Mesenchymal stem cell (in vitro differentiated cells and primary cell): ENCODE data around the gene CABLES2.

ENCODE experiments used
- DNase-seq: peaks from one replicate; pipeline ENCODE4 v3.0.0-alpha.2; 2013
- H2AFZ ChIP-seq: one replicate; pipeline ENCODE4 v1.6.1; 2013; ENCODE audit warnings: low read depth, mild to moderate bottlenecking, control low read depth, inconsistent platforms, low read length, moderate library complexity
- H2AK5ac ChIP-seq: 2 replicates; pipeline ENCODE4 v1.6.1; 2013; ENCODE audit warnings: low read length, moderate library complexity, mild to moderate bottlenecking, inconsistent platforms; ENCODE audit not compliant: severe bottlenecking
- H2BK120ac ChIP-seq: one replicate; pipeline ENCODE4 v1.6.1; 2013; ENCODE audit warnings: low read depth, mild to moderate bottlenecking, inconsistent platforms, low read length, moderate library complexity
- H2BK12ac ChIP-seq, 2 experiments: one replicate each; pipeline ENCODE4 v1.6.1; 2013; ENCODE audit warnings: inconsistent platforms in 2 of 2, low read length in 2 of 2, mild to moderate bottlenecking in 2 of 2, moderate library complexity in 2 of 2, control low read depth in 1 of 2
- H2BK15ac ChIP-seq: one replicate; pipeline ENCODE4 v1.6.1; 2013; ENCODE audit warnings: mild to moderate bottlenecking, low read depth, inconsistent platforms; ENCODE audit not compliant: poor library complexity, severe bottlenecking
- H2BK5ac ChIP-seq: 2 replicates; pipeline ENCODE4 v1.6.1; 2013; ENCODE audit warnings: low read depth, mild to moderate bottlenecking, low read length, control low read depth, inconsistent platforms; ENCODE audit not compliant: poor library complexity, severe bottlenecking
- H3K14ac ChIP-seq, 2 experiments: one replicate each; pipeline ENCODE4 v1.6.1; 2013; ENCODE audit warnings: inconsistent platforms in 2 of 2, low read length in 2 of 2, control low read depth in 1 of 2, mild to moderate bottlenecking in 1 of 2, moderate library complexity in 1 of 2
- H3K18ac ChIP-seq, 2 experiments: one replicate each; pipeline ENCODE4 v1.6.1; 2013; ENCODE audit warnings: inconsistent platforms in 2 of 2, low read length in 2 of 2, control low read depth in 1 of 2, low read depth in 1 of 2, mild to moderate bottlenecking in 1 of 2
- H3K23ac ChIP-seq, 2 experiments: one replicate each; pipeline ENCODE4 v1.6.1; 2013; ENCODE audit warnings: inconsistent platforms in 2 of 2, low read length in 2 of 2, mild to moderate bottlenecking in 2 of 2, moderate library complexity in 2 of 2, control low read depth in 1 of 2
- H3K27ac ChIP-seq: 2 replicates; pipeline ENCODE4 v1.5.1; 2013; ENCODE audit warnings: mild to moderate bottlenecking, moderate library complexity, low read length, control low read depth, inconsistent platforms; ENCODE audit not compliant: poor library complexity, severe bottlenecking
- H3K27me3 ChIP-seq, 2 experiments: 2 replicates each; pipeline versions ENCODE4 v1.6.1 to v1.7.0; 2013; ENCODE audit warnings: low read length in 2 of 2, mild to moderate bottlenecking in 2 of 2, moderate library complexity in 2 of 2, control low read depth in 1 of 2, inconsistent platforms in 1 of 2; ENCODE audit not compliant: control insufficient read depth in 1 of 2, insufficient read depth in 1 of 2
- H3K36me3 ChIP-seq, 2 experiments: 2 replicates each; pipeline versions ENCODE4 v1.6.1 to v1.7.0; 2013; ENCODE audit warnings: low read length in 2 of 2, control low read depth in 1 of 2, inconsistent platforms in 1 of 2, low read depth in 1 of 2, mild to moderate bottlenecking in 1 of 2; ENCODE audit not compliant: insufficient read depth in 2 of 2, control insufficient read depth in 1 of 2
- H3K4ac ChIP-seq, 2 experiments: one replicate each; pipeline ENCODE4 v1.6.1; 2013; ENCODE audit warnings: inconsistent platforms in 2 of 2, low read length in 2 of 2, mild to moderate bottlenecking in 2 of 2, moderate library complexity in 2 of 2, control low read depth in 1 of 2, low read depth in 1 of 2
- H3K4me1 ChIP-seq: 2 replicates; pipeline ENCODE4 v1.6.1; 2013; ENCODE audit warnings: low read depth, low read length, control low read depth; ENCODE audit not compliant: control insufficient read depth, insufficient read depth
- H3K4me2 ChIP-seq: 2 replicates; pipeline ENCODE4 v1.6.1; 2013; ENCODE audit warnings: low read length, mild to moderate bottlenecking, inconsistent platforms; ENCODE audit not compliant: poor library complexity, severe bottlenecking
- H3K4me3 ChIP-seq, 2 experiments: 2 replicates each; pipeline versions ENCODE4 v1.5.1 to v1.7.0; 2013; ENCODE audit warnings: low read length in 2 of 2, mild to moderate bottlenecking in 2 of 2, control low read depth in 1 of 2, low read depth in 1 of 2; ENCODE audit not compliant: insufficient read depth in 1 of 2
- H3K79me1 ChIP-seq: replicated peaks from 2 replicates; pipeline ENCODE4 v1.6.1; 2013; ENCODE audit warnings: mild to moderate bottlenecking, control low read depth, low read length, inconsistent platforms; ENCODE audit not compliant: poor library complexity, severe bottlenecking
- H3K9ac ChIP-seq: 2 replicates; pipeline ENCODE4 v1.7.0; 2013; ENCODE audit warnings: mild to moderate bottlenecking, low read length, moderate library complexity
- H3K9me3 ChIP-seq: 2 replicates; pipeline ENCODE4 v1.7.0; 2013; ENCODE audit warnings: mild to moderate bottlenecking, low read length; ENCODE audit not compliant: control insufficient read depth
- H4K8ac ChIP-seq: one replicate; pipeline ENCODE4 v1.6.1; 2013; ENCODE audit warnings: inconsistent platforms, mild to moderate bottlenecking, low read length, moderate library complexity
- H4K91ac ChIP-seq: one replicate; pipeline ENCODE4 v1.6.1; 2013; ENCODE audit warnings: mild to moderate bottlenecking, low read length, inconsistent platforms
- WGBS: methylation state at CpG from one replicate; pipeline ENCODE4 v1.1.7; 2013; ENCODE audit warnings: mixed read lengths; 5-methylcytosine and 5-hydroxymethylcytosine counted together

CABLES2 gene

DNA sequence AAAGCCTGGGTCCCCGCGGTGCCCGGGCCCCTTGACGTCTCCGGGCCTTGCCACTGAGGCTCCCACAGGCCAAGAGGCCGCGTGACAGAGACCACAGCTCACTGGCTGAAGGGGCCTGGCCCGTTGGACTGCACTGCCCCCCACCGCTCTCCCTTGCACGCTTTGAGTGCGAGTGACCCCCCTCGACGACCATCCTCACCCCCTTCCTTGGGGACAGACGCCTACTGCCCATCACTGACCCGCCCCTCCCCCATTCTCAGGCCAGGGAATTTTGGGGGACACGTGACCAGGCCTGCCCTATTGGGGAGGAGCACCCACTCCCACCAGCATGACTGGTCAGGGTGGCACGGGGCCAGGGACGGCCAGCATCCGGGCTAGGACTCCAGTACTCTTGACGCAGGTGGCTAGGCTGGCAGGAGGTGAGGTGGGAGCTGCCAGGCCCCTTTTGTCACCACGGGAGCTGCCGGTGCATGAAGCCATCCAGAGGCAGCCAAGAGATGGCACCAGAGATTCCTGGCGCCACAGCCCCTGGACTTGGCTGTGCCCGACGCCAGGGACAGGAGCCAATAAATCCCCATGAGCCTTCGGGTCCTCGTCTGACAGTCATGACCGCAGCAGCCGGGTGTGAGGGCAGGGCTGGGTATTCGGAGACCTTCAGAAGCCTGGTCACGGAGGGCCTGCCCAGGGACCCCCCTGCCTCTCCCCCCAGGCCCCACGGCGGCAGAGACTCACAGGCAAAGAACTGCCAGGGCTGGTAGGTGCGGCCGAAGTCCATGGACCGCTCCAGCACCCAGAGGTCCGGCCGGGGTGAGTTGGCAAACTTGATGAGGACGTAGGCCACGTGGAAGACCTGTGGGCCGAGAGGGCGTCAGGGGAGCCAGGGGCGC is 54.4 kb downstream of the CABLES2 start:
- Histone ChIP-seq H4K91ac (no peak overlapping the region), H3K9me3 (peaks cover 3% of the 10 kb centered on the region), H3K27me3 (no peaks in the 10 kb centered on the region), H2AFZ (no peak overlapping the region), H2BK12ac (no peak overlapping the region), H2BK5ac (no peak overlapping the region), H3K4ac (no peak overlapping the region), H3K4me2 (no peak overlapping the region), H3K4me3 (no peak overlapping the region), H3K27ac (peak overlapping the region; percentile 14), H3K79me1 (peaks cover 19% of the 10 kb centered on the region), H3K23ac (no peak overlapping the region), H3K18ac (no peak overlapping the region), H2BK15ac (peak overlapping the region; percentile 12), H3K9ac (no peak overlapping the region), H4K8ac (no peak overlapping the region), H2BK120ac (no peak overlapping the region), H2AK5ac (no peak overlapping the region), H3K36me3 (peaks cover 9 to 81% of the 10 kb centered on the region in 2 experiments), H3K4me1 (peaks cover 72% of the 10 kb centered on the region), H3K14ac (no peak overlapping the region)
- WGBS: 92% methylated on average over 43 of the region's 43 CpGs
- DNase-seq: no peak

GRCh38 chr20:62351469-62352401 is 55.4 kb downstream of the CABLES2 start:
- WGBS: 95% methylated on average over 60 of the region's 60 CpGs
- Histone ChIP-seq H3K27ac (no peak overlapping the region), H3K4ac (no peak overlapping the region), H2BK120ac (no peak overlapping the region), H3K79me1 (peaks cover 28% of the 10 kb centered on the region), H3K14ac (no peak overlapping the region), H3K4me3 (no peak overlapping the region), H2BK15ac (no peak overlapping the region), H4K8ac (no peak overlapping the region), H2BK5ac (no peak overlapping the region), H3K36me3 (peaks cover 11 to 83% of the 10 kb centered on the region in 2 experiments), H3K18ac (no peak overlapping the region), H2AK5ac (no peak overlapping the region), H3K23ac (no peak overlapping the region), H2AFZ (no peak overlapping the region), H3K9me3 (peaks cover 3% of the 10 kb centered on the region), H2BK12ac (no peak overlapping the region), H3K4me2 (no peak overlapping the region), H3K4me1 (peaks cover 62% of the 10 kb centered on the region), H3K9ac (no peak overlapping the region), H4K91ac (no peak overlapping the region), H3K27me3 (no peaks in the 10 kb centered on the region)
- no peak for DNase-seq

GRCh38 chr20:62350629-62351422 is 56.3 kb downstream of the CABLES2 start:
- no peak overlapping the region for H3K23ac ChIP-seq
- H3K4me1 ChIP-seq: peaks cover 56% of the 10 kb centered on the region
- H3K4me2 ChIP-seq: no peak overlapping the region
- no peak overlapping the region for H2BK15ac ChIP-seq
- H2BK5ac ChIP-seq: no peak overlapping the region
- 90% methylated on average over 23 of the region's 23 CpGs for WGBS
- DNase-seq: no peak
- no peak overlapping the region for H3K4ac ChIP-seq
- H2AK5ac ChIP-seq: peak overlapping the region; percentile 46
- H3K79me1 ChIP-seq: peaks cover 34% of the 10 kb centered on the region
- H3K14ac ChIP-seq: no peak overlapping the region
- peaks cover 3% of the 10 kb centered on the region for H3K9me3 ChIP-seq
- no peak overlapping the region for H3K9ac ChIP-seq
- peak overlapping the region; percentile 58 for H3K27ac ChIP-seq
- H2AFZ ChIP-seq: no peak overlapping the region
- H2BK120ac ChIP-seq: no peak overlapping the region
- no peak overlapping the region for H4K8ac ChIP-seq
- no peak overlapping the region for H3K18ac ChIP-seq
- H3K4me3 ChIP-seq: no peak overlapping the region
- no peaks in the 10 kb centered on the region for H3K27me3 ChIP-seq
- H3K36me3 ChIP-seq: peaks cover 17 to 83% of the 10 kb centered on the region in 2 experiments
- no peak overlapping the region for H4K91ac ChIP-seq
- H2BK12ac ChIP-seq: no peak overlapping the region
